Peyer's patch (tissue), 4 donors: ENCODE data around the gene UBE2D4.

Source experiments
- CTCF ChIP-seq, 6 experiments: fragments of 450-650 bp in 4 of 6; fragments of 200-600 bp in 2 of 6; sonication (generic) in 1 of 6; IDR thresholded peaks; one replicate each; pipeline ENCODE4 v1.5.1; 2017 to 2019; ENCODE audit warnings: antibody characterized with exemption in 6 of 6, mild to moderate bottlenecking in 3 of 6, moderate library complexity in 1 of 6
- POLR2A ChIP-seq, 2 donors: fragments of 450-650 bp; IDR thresholded peaks; one replicate each; pipeline ENCODE4 v1.5.1; 2017; ENCODE audit warnings: antibody characterized with exemption in 2 of 2, mild to moderate bottlenecking in 2 of 2, moderate library complexity in 2 of 2

GRCh38 chr7:43942250-43942649 is 16.0 kb downstream of the UBE2D4 start:
- no peak for TF ChIP-seq CTCF (IDR thresholded peaks at IDR 0.05)
- no peak for TF ChIP-seq POLR2A (IDR thresholded peaks at IDR 0.05)
